Body of pancreas (tissue), 4 donors: ENCODE results near the gene GGA1. TPM values are rescaled to one million over a fixed set of nuclear protein-coding genes. Genes with fewer than 3 reads are reported as not detected.

Experiments used
- ATAC-seq: fragments of 150-250 bp; one replicate; pipeline ENCODE4 v1.9.1; 2016
- DNase-seq, 4 donors: peaks; one replicate each; pipeline ENCODE4 v3.0.0-alpha.2; 2019
- H3K27ac ChIP-seq, 4 donors: fragments of 200-600 bp; sonication (generic); 1 replicate in 3 of 4; 2 replicates in 1 of 4; pipeline versions ENCODE4 v1.5.1 to v1.6.1; 2016 to 2019; ENCODE audit warnings: mild to moderate bottlenecking in 1 of 4, mixed read lengths in 1 of 4, moderate library complexity in 1 of 4
- H3K27me3 ChIP-seq, 2 donors: fragments of 200-600 bp; sonication (generic); one replicate each; pipeline ENCODE4 v1.6.0; 2016; ENCODE audit warnings: mild to moderate bottlenecking in 1 of 2
- H3K36me3 ChIP-seq, 2 donors: fragments of 200-600 bp; sonication (generic); replicated peaks in 1 of 2; 2 replicates each; pipeline ENCODE4 v1.5.1; 2016; ENCODE audit warnings: low read depth in 2 of 2; ENCODE audit not compliant: insufficient read depth in 1 of 2
- H3K4me1 ChIP-seq: fragments of 200-600 bp; sonication (generic); one replicate; pipeline ENCODE4 v1.6.0; 2016
- H3K4me3 ChIP-seq, 2 donors: fragments of 200-600 bp; sonication (generic); 1 replicate in 1 of 2; 2 replicates in 1 of 2; pipeline ENCODE4 v1.5.1; 2016 to 2019
- H3K9me3 ChIP-seq, 3 donors: fragments of 200-600 bp; sonication (generic); 1 replicate in 2 of 3; 2 replicates in 1 of 3; pipeline ENCODE4 v1.5.1; 2016
- CTCF ChIP-seq, 7 experiments: fragments of 450-650 bp in 4 of 7; fragments of 200-600 bp in 3 of 7; sonication (generic) in 3 of 7; IDR thresholded peaks; one replicate each; pipeline ENCODE4 v1.5.1; 2016 to 2019; ENCODE audit warnings: antibody characterized with exemption in 7 of 7
- POLR2A ChIP-seq, 3 donors: fragments of 450-650 bp; IDR thresholded peaks; one replicate each; pipeline ENCODE4 v1.6.1; 2016; ENCODE audit warnings: antibody characterized with exemption in 3 of 3, mild to moderate bottlenecking in 2 of 3
- WGBS, 2 donors: methylation state at CpG; one replicate each; pipeline ENCODE4 v1.1.5; 2017; 5-methylcytosine and 5-hydroxymethylcytosine counted together
- intact Hi-C: fragments of 100-400 bp; cut with DNase I; formaldehyde crosslinking; loops from one replicate; pipeline ENCODE4 v1.15.1; 2023
- total RNA-seq, 2 donors: library from RNA; depleted of rRNA; stranded (reverse); fragments of >200 nt; gene quantifications; one replicate each; pipeline ENCODE4 v1.1.0, GENCODE V29; 2016

The GGA1 gene
- total RNA-seq: 10 to 100 TPM; 38.4 to 42.5 TPM

GRCh38 chr22:37608477-37609239 is at the start of gene GGA1:
Gene GGA1, plus strand, starts transcription at chr22:37608834. Its CDS starts 27 bp downstream, at chr22:37608861.
- ATAC-seq (peak; percentile 89), DNase-seq (peak; percentile 95 to 97 (median 96))
- no peaks in the 10 kb centered on the region for H3K36me3 ChIP-seq
- intact Hi-C loops: no loop called here
- TF ChIP-seq POLR2A (IDR thresholded peaks at IDR 0.05): peak; percentile 61 to 84 (median 79)
- TF ChIP-seq CTCF (IDR thresholded peaks at IDR 0.05): peak in 2 of 7 experiments; percentile 4 to 22
- no peaks in the 10 kb centered on the region for H3K27me3 ChIP-seq
- H3K9me3 ChIP-seq: no peaks in the 10 kb centered on the region
- peak within 1 kb of the TSS; percentile 92 to 97 (median 94) for H3K27ac ChIP-seq
- peak within 1 kb of the TSS; percentile 73 to 84 for H3K4me3 ChIP-seq
- H3K4me1 ChIP-seq: peaks cover 41% of the 10 kb centered on the region
- 0% methylated on average over 5 to 54 of the region's 82 CpGs for WGBS, 2 donors

- H3K9me3 ChIP-seq: no peaks in the 10 kb centered on the region
- intact Hi-C loops: no loop called here
- TF ChIP-seq POLR2A (IDR thresholded peaks at IDR 0.05): no peak
- TF ChIP-seq CTCF (IDR thresholded peaks at IDR 0.05): no peak
- no peak for ATAC-seq
- no peaks in the 10 kb centered on the region for H3K27me3 ChIP-seq
- H3K27ac ChIP-seq: peak overlapping the region; percentile 96 to 100 (median 99)
- no peak for DNase-seq
- 30 to 41% methylated on average over 3 to 6 of the region's 6 CpGs for WGBS, 2 donors
- no peak overlapping the region for H3K4me3 ChIP-seq
- H3K36me3 ChIP-seq: no peaks in the 10 kb centered on the region
- peaks cover 74% of the 10 kb centered on the region for H3K4me1 ChIP-seq
Observed at GRCh38 chr22:37559521-37559900, 49.1 kb upstream of the GGA1 start.

- DNase-seq (peak; percentile 71 to 80 (median 78)), ATAC-seq (peak; percentile 57)
- 4% methylated on average over 7 to 40 of the region's 76 CpGs for WGBS, 2 donors
- TF ChIP-seq CTCF (IDR thresholded peaks at IDR 0.05): no peak
- TF ChIP-seq POLR2A (IDR thresholded peaks at IDR 0.05): peak; percentile 61 to 88 (median 71)
- H3K27ac ChIP-seq: peak within 1 kb of the TSS; percentile 96 to 100 (median 99)
- H3K4me1 ChIP-seq: peaks cover 76% of the 10 kb centered on the region
- H3K36me3 ChIP-seq: no peaks in the 10 kb centered on the region
- no peaks in the 10 kb centered on the region for H3K27me3 ChIP-seq
- intact Hi-C loops: no loop called here
- H3K4me3 ChIP-seq: peak within 1 kb of the TSS; percentile 36 to 94
- no peaks in the 10 kb centered on the region for H3K9me3 ChIP-seq
Observed at GRCh38 chr22:37559901-37560607, 48.6 kb upstream of the GGA1 start, which contains the start of gene CDC42EP1. Gene CDC42EP1, plus strand, starts transcription at chr22:37560480. Its CDS starts 5,870 bp downstream, at chr22:37566350.

- intact Hi-C loops: no loop called here
- H3K9me3 ChIP-seq: no peaks in the 10 kb centered on the region
- peak; percentile 71 to 76 (median 74) for DNase-seq
Observed at GRCh38 chr22:37560608-37561211, 47.9 kb upstream of the GGA1 start.

More at GRCh38 chr22:37560608-37561211, 47.9 kb upstream of the GGA1 start:
- 1% methylated on average over 22 to 64 of the region's 72 CpGs for WGBS, 2 donors
- H3K36me3 ChIP-seq: no peaks in the 10 kb centered on the region
- peaks cover 80% of the 10 kb centered on the region for H3K4me1 ChIP-seq
- no peaks in the 10 kb centered on the region for H3K27me3 ChIP-seq
- peak overlapping the region; percentile 36 to 94 for H3K4me3 ChIP-seq
- peak; percentile 20 for ATAC-seq
- TF ChIP-seq CTCF (IDR thresholded peaks at IDR 0.05) (no peak), POLR2A (IDR thresholded peaks at IDR 0.05) (peak in 1 of 3 donors; percentile 31)
- peak overlapping the region; percentile 96 to 100 (median 99) for H3K27ac ChIP-seq
